Heart left ventricle (tissue), 16 donors: ENCODE measurements around the gene SERINC5. TPM values are rescaled to one million over a fixed set of nuclear protein-coding genes. Genes with fewer than 3 reads are reported as not detected.

Experiments
- ATAC-seq, 4 donors: fragments of 200-7000 bp; cut with Tn5 transposase; one replicate each; pipeline ENCODE4 v1.9.1; 2020 to 2022; ENCODE audit warnings: moderate library complexity in 4 of 4, mild to moderate bottlenecking in 3 of 4, moderate number of reproducible peaks in 1 of 4
- DNase-seq, 5 donors: peaks; one replicate each; pipeline ENCODE4 v3.0.0-alpha.2; 2020
- H3K27ac ChIP-seq, 12 donors: fragments of 200-600 bp; sonication (generic) in 4 of 12; one replicate each; pipeline versions ENCODE4 v1.5.0 to v1.8.0; 2016 to 2022; ENCODE audit warnings: mild to moderate bottlenecking in 2 of 12
- H3K27me3 ChIP-seq, 9 donors: fragments of 200-600 bp; sonication (generic) in 2 of 9; one replicate each; pipeline versions ENCODE4 v1.5.1 to v1.8.0; 2016 to 2022; ENCODE audit warnings: mild to moderate bottlenecking in 3 of 9
- H3K36me3 ChIP-seq, 9 donors: fragments of 200-600 bp; sonication (generic) in 2 of 9; one replicate each; pipeline versions ENCODE4 v1.5.0 to v1.8.0; 2018 to 2022; ENCODE audit warnings: mild to moderate bottlenecking in 2 of 9
- H3K4me1 ChIP-seq, 12 donors: fragments of 200-600 bp; sonication (generic) in 4 of 12; one replicate each; pipeline versions ENCODE4 v1.5.0 to v1.8.0; 2016 to 2022; ENCODE audit warnings: mild to moderate bottlenecking in 3 of 12
- H3K4me3 ChIP-seq, 12 donors: fragments of 200-600 bp; sonication (generic) in 4 of 12; one replicate each; pipeline versions ENCODE4 v1.5.0 to v1.8.0; 2017 to 2022; ENCODE audit warnings: mild to moderate bottlenecking in 9 of 12, moderate library complexity in 4 of 12
- H3K9me3 ChIP-seq, 12 donors: fragments of 200-600 bp; sonication (generic) in 4 of 12; one replicate each; pipeline versions ENCODE4 v1.5.0 to v1.8.0; 2016 to 2022; ENCODE audit warnings: mild to moderate bottlenecking in 1 of 12
- CTCF ChIP-seq, 12 donors: fragments of 200-600 bp; sonication (generic) in 4 of 12; IDR thresholded peaks; one replicate each; pipeline versions ENCODE4 v1.5.0 to v1.8.0; 2018 to 2022; ENCODE audit warnings: antibody characterized with exemption in 12 of 12, mild to moderate bottlenecking in 5 of 12
- POLR2A ChIP-seq, 2 donors: fragments of 450-650 bp; IDR thresholded peaks; one replicate each; pipeline ENCODE4 v1.6.1; 2017; ENCODE audit warnings: antibody characterized with exemption in 2 of 2, mild to moderate bottlenecking in 2 of 2, moderate library complexity in 2 of 2
- WGBS, 4 donors: extraction: QIAGEN DNeasy Blood & Tissue Kit in 2 of 4; methylation state at CpG; one replicate each; pipeline versions ENCODE4 v1.1.5 to v1.1.7; 2013 to 2018; 5-methylcytosine and 5-hydroxymethylcytosine counted together
- intact Hi-C, 10 donors: fragments of 100-400 bp; cut with DNase I; formaldehyde crosslinking; loops; one replicate each; pipeline versions ENCODE4 v1.11.1 to v1.14.2; 2022
- polyA plus RNA-seq, 2 donors: library from polyadenylated mRNA; stranded (reverse); fragments of 200-250 nt; gene quantifications; one replicate each; pipeline ENCODE4 v1.2.3, GENCODE V29; 2013
- total RNA-seq, 9 donors: library from RNA; depleted of rRNA in 2 of 9; stranded (reverse); fragments of >200 nt in 2 of 9; fragmentation: NEBNext Ultra II Directional in 3 of 9; extraction: Animal tissue kit (Norgen Biotek cat#: 25700) in 3 of 9; gene quantifications; one replicate each; pipeline versions ENCODE4 v1.1.0 to v1.2.4, GENCODE V29; 2016 to 2023
- donor health status: ischemic (EF 13 %, LVEDD 7.1; RV severe dilation, severe dysfunction).
- donor health status: healthy with polysubstance abuse.
- donor health status: DM: no; HTN: yes; CAD: no.
- donor health status: DM: no; HTN: no; CAD: no.
- donor health status: ischemic (EF 25% LVEDD 6.9; RV normal size, moderate dysfunction).
- donor health status: ischemic (EF 25% LVEDD 5.7; RV mildly dilated, moderate dysfunction).
- donor health status: healthy.
- donor health status: DM: yes; HTN: yes; CAD: no.
- donor health status: ischemic (EF 35%, LVEDD 5.7; RV mildly dilated, moderate dysfunction).
- donor health status: nonischemic (EF 11% LVEDD 7.7; RV severe dilation, severe dysfunction).
- donor health status: DM: yes; HTN: yes; CAD: no.
- donor health status: PGD.
- donor health status: ischemic (EF 29% LVEDD 5.4; RV normal size, mild dysfunction).
- donor health status: nonischemic (EF 23%, LVEDD 6.1; RV moderate dilation, normal function).

Gene SERINC5
- total and polyA plus RNA-seq, 11 donors, result 3.2 to 25.9 (median 13.5) TPM

- DNase-seq, result peak in 2 of 5 donors; percentile 59 to 64
- H3K4me3 ChIP-seq, result peak overlapping the region in 1 of 12 donors; percentile 6
- peaks cover 0 to 11% (median 0%) of the 10 kb centered on the region in 12 donors for H3K9me3 ChIP-seq
- peak; percentile 56 to 85 (median 66) for ATAC-seq
- no peaks in the 10 kb centered on the region for H3K27me3 ChIP-seq
- peak overlapping the region in 11 of 12 donors; percentile 12 to 62 (median 50) for H3K27ac ChIP-seq
- intact Hi-C loops, result loop anchor here in 1 of 10 donors (10.0 kb wide), 1 partner anchor 45 kb away; no protein-coding TSS in a partner anchor
- TF ChIP-seq CTCF (IDR thresholded peaks at IDR 0.05) (no peak), POLR2A (IDR thresholded peaks at IDR 0.05) (no peak)
- WGBS, 4 donors, result 30 to 43% (median 38%) methylated on average over 4 of the region's 4 CpGs
- peaks cover 6 to 37% (median 24%) of the 10 kb centered on the region in 12 donors for H3K4me1 ChIP-seq
- H3K36me3 ChIP-seq, result peaks cover 0 to 13% (median 0%) of the 10 kb centered on the region in 9 donors
Observed at GRCh38 chr5:80239680-80240367, 16.0 kb downstream of the SERINC5 start.

GRCh38 chr5:80238778-80239679, 16.8 kb downstream of the SERINC5 start:
- ATAC-seq (peak; percentile 52 to 85 (median 70)), DNase-seq (peak; percentile 70 to 84 (median 73))
- no peak for TF ChIP-seq CTCF (IDR thresholded peaks at IDR 0.05)
- TF ChIP-seq POLR2A (IDR thresholded peaks at IDR 0.05), result no peak
- WGBS, 4 donors, result 13 to 18% (median 15%) methylated on average over 8 of the region's 8 CpGs
- Histone ChIP-seq H3K9me3 (peaks cover 0 to 11% (median 0%) of the 10 kb centered on the region in 12 donors), H3K36me3 (peaks cover 0 to 13% (median 0%) of the 10 kb centered on the region in 9 donors), H3K4me3 (peak overlapping the region in 1 of 12 donors; percentile 6), H3K4me1 (peaks cover 6 to 41% (median 24%) of the 10 kb centered on the region in 12 donors), H3K27me3 (no peaks in the 10 kb centered on the region), H3K27ac (peak overlapping the region in 11 of 12 donors; percentile 12 to 62 (median 50))
- intact Hi-C loops, result no loop called here

GRCh38 chr5:80238097-80238496, 17.8 kb downstream of the SERINC5 start:
- intact Hi-C loops, result no loop called here
- H3K36me3 ChIP-seq, result peaks cover 0 to 13% (median 0%) of the 10 kb centered on the region in 9 donors
- 86 to 92% (median 91%) methylated on average over 7 of the region's 7 CpGs for WGBS, 4 donors
- peaks cover 0 to 7% (median 0%) of the 10 kb centered on the region in 12 donors for H3K9me3 ChIP-seq
- TF ChIP-seq CTCF (IDR thresholded peaks at IDR 0.05), result no peak
- no peak for TF ChIP-seq POLR2A (IDR thresholded peaks at IDR 0.05)
- peaks cover 6 to 43% (median 25%) of the 10 kb centered on the region in 12 donors for H3K4me1 ChIP-seq
- H3K27ac ChIP-seq, result peak overlapping the region in 1 of 12 donors; percentile 62
- no peak overlapping the region for H3K4me3 ChIP-seq
- no peak for ATAC-seq
- DNase-seq, result no peak
- no peaks in the 10 kb centered on the region for H3K27me3 ChIP-seq
